HG03196 (cell line): ENCODE measurements around the gene CLIP4.
"Not testable (repeated sequence)": the region's sequence is repeated elsewhere in the genome, so short reads cannot be mapped to it uniquely, and the experiment has no call there.

Experiments
- ATAC-seq: cut with Tn5 transposase; IDR thresholded peaks from one replicate; pipeline ENCODE4 v1.9.1; 2021; ENCODE audit not compliant: unreplicated experiment

The CLIP4 gene

DNA sequence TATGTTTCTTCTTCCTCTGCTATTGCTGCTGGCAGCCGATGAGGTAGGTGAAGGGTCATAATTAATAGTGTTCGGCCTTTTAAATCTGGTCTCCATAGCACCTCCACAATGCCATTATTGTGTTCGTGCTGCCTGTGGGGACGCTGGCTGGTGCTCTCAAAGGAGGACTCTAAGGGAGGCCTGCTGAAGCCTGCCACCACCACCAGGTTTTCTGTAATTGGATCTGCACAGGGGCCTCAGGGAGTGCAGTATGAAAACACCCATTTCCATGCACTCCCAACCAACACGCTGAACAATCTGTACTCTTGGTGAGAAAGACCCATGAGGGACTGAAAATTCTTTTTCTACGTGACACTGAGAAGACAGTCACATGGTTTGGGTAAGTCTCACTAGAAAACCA lies 17.6 kb upstream of the CLIP4 start:
- ATAC-seq, result no peak

DNA sequence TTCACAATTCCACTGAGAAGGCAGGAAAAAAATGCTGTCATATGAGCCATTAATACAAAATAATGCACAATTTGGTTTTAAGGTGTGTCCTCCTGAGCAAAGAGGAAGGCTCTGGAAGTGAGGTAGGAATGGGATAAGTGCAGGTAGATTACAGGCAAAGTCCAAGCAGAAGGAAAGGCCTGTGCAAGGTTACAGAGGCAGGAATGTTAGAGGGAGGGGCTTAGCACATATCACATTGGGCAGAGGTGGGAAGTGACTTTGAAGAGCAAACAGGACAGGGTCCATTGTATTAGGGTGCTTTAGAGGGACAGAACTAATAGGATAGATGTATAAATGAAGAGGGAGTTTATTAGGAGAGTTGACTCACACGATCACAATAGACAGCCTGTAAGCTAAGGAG lies 14.7 kb upstream of the CLIP4 start:
- ATAC-seq, result no peak

DNA sequence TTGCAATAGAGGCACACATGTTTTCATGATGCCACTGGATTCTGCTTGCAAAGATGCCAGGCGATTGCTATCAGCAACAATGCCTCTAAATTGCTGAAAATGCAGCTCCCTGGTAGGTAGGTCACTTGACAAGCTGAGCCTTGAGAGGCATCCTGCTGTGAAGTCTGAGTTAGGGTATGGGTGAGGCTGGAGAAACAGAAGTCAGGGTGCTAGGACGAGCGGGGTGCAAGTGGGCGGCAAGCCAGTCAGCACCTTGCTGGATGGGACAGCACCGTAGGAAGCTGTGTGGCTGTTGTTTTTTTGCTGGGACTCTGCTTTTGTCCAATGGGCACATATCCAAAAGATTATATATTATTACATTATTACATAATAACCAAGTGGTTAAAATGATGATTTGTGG lies 10.5 kb upstream of the CLIP4 start:
- ATAC-seq, result no peak

DNA sequence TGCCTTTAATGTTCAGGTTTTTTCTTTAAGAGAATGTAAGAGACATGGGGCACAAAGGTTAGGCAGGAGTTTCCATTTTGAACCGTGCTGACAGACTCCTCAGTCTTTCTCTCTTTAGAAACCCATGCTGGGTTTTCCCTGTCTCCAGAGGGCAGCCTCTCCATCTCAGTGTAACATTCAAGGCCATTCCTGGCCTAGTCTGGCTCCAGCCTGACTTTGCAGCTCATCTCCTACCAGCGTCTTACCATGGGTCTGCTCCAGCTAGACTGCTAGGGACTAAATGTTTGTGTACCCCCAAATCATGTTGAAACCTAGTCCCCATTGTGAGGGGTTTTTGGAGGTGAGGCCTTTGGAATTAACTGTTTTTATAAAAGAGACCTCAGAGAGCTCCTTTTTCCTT lies 9.8 kb upstream of the CLIP4 start:
- no peak for ATAC-seq

- ATAC-seq, result no peak
Measured at GRCh38 chr2:29106256-29106655, 9.0 kb upstream of the CLIP4 start.

DNA sequence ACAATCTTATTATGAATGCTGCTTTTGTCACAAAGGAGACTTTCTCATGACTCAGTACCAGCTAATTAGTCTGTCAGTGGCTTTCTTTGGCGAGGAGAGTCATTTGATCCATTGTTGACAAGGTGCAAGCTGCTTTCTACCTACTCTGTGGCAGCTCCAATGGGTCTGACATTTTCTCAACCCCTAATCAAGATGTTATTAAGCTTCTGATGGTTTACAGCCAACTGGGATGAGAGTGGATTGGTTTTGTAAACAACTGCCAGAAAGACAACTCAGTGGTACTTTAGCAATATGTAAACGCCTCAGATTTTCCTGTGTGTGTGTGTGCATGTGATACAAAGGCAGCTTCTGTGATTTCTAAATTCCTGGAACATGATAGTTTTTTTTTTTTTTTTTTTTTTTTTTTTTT lies 8.2 kb upstream of the CLIP4 start:
- ATAC-seq, result no peak

DNA sequence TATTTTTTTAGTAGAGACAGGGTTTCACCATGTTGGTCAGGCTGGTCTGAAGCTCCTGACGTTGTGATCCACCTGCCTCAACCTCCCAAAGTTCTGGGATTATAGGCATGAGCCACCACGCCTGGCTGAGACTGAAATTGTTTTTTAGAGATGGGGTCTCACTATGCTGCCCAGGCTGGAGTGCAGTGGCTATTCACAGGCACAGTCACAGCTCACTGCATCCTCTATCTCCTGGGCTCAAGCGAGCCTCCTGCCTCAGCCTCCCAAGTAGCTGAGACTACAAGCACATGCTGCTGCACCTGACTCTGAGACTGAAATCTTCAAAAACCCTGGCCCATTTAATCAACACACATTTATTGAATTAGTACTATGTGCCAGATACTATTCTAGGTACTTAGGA lies 7.7 kb upstream of the CLIP4 start:
- not testable (repeated sequence) for ATAC-seq

DNA sequence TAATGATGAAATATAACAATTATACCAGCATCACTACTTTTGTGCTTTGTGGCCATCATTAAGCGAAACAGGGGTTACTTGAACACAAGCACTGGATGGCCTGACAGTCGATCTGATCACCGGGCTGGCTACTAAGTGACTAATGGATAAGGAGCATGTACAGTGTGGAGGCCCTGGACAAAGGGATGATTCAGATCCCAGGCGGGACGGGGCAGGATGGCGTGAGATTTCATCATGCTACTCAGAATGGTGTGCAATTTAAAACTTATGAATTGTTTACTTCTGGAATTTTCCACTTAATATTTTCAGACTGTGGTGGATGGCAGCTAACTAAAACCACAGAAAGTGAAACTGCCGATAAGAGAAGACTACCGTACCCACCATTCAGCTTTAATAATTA lies 7.0 kb upstream of the CLIP4 start:
- no peak for ATAC-seq

DNA sequence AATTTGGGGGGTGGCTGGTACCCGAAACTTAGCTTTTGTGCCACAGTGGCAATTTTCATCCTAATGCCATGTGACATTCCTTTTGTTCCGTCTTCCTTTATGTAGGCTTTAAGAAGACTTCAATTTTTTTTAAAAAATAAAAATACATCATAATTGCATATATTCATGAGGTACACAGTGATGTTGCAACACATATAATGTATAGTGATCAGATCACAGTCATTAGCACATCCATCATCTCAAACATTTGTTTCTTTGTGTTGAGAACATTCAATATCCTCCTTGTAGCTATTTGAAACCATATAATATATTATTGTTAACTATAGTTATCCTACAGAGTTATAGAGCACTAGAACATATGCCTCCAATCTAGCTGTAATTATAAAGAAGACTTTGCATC lies 6.0 kb upstream of the CLIP4 start:
- no peak for ATAC-seq

DNA sequence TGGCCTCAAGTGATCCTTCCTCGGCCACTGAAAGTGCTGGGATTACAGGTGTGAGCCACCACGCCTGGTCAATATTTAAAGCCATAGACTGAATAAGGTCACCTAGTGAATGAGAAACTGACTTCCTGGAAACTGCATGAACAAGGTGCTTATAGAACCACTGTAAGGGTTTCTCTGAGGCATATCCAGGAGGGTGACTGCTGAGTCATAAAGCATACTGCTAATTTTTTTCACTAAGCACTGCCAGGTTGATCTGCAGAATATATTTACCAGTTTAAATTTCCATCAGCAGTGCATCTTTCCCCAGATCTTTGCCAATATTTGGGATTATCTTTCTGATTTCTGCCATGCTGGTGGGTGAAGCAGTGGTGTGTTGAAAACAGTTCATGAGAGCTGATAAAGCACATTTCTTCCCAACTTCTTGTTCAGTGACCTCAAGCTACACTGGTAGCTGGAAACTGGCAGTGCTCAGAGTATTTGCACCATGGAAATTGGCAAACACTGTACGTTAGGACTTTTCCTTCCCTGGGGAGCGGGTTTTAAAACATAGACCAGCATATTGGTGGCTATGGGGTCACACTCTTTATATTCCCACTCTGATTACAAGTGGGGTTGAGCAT lies 4.2 kb upstream of the CLIP4 start:
- peak; percentile 40 for ATAC-seq

GRCh38 chr2:29112379-29112778 lies 2.8 kb upstream of the CLIP4 start:
- ATAC-seq, result no peak

- ATAC-seq, result no peak
Measured at GRCh38 chr2:29113027-29113686, 2.1 kb upstream of the CLIP4 start.

DNA sequence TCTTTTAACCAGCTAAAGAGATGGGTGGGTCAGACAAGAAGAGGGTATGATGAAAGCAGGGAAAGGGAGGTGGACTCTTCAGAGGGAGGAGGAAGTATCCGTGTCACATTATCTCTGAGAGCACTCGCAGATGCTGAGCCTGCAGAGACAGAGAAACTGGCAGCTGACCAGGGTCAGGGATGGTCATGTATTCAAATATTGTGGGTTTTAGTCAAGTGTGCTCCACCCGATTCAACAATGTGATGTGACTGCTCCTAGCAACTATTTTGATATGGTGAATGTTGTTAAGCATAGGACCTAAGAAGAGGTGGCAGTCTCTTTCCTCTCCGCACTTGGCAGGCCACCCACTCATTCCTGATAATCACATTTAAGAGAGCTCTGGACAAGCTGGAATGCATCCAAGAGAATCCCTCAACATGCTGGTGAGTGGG lies 1.3 kb upstream of the CLIP4 start:
- no peak for ATAC-seq

DNA sequence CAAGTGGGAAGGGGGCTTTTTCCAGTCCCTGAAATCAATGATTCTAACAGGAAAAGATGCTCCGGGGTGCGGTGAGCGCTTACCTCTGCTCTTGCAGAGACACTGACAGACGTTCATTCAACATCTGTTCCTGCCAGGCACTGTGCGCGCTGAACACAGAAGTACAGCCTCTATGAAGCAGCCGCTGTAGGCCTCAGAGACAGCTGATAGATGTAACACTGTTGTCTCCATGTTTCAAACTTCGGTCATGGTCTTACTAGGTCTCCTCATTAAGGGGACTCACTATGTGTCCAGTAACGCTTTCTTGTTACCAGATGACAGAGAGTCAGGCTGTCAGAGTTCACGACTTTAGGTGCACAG lies 649 bp upstream of the CLIP4 start:
- no peak for ATAC-seq

GRCh38 chr2:29115797-29116781 lies 874 bp downstream of the CLIP4 start:
- peak; percentile 50 for ATAC-seq

DNA sequence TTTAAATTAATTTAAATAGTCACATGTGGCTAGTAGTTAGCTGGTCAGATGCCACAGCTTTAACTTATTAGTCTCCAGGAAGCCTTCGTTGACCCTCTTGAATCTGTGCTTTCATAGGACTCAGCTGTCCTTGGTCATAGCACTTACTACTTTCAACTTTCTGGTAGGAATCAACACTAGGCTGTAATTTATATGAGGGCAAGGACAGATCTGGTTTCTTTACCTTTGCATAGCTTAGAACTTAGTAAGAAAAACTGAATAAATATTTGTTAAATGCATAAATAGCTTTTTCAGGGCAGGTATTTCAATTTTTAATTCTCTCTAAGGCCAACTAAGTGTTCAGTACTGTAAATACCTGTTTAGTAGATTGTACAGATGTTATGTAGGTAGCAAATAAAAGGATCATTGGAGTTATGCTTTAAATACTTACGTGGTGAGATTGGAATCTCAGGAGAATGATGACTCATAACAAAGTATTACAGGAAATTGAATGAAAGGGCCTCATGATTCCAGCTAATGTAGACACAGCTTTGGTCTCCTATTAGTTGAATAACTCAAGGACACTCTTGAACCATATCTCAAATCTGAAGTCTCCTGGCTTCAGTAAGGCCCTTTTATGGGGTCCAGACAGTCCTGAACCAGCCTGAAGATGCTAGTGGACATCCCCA lies 2.6 kb downstream of the CLIP4 start:
- ATAC-seq, result no peak

GRCh38 chr2:29119211-29119610 lies 4.0 kb downstream of the CLIP4 start:
- no peak for ATAC-seq

DNA sequence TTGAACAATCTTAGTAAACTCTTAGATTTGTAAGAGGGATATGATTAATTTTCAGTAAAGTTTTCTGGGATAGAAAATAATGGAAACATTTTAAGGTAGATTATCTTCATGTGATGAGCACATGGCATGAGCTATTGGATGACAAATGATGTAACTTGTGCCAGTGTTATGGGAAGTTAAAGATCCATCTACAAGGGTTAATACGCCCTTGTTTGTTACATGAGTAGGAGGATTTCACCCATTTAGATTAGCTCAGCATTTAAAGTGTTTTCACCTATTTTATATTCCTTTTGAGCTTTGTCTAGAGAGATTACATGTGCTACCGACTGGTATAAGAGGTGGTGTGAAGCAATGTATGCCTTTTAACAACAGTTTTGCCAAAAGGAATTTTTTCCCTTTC lies 5.6 kb downstream of the CLIP4 start:
- no peak for ATAC-seq

- no peak for ATAC-seq
Measured at GRCh38 chr2:29123617-29124349, 8.6 kb downstream of the CLIP4 start.

GRCh38 chr2:29124504-29124903 lies 9.3 kb downstream of the CLIP4 start:
- ATAC-seq, result no peak
